Measurements from ENCODE around the gene CELA1. TPM values are rescaled to one million over a fixed set of nuclear protein-coding genes. Genes with fewer than 3 reads are reported as not detected.
A peak's percentile ranks its signal among the peaks of the same experiment; 100 is the strongest.

CELA1 gene
- total RNA-seq, 1 donor, result not detected

GRCh38 chr12:51335931-51336330, 10.5 kb downstream of the CELA1 start:
- peak; percentile 46 for DNase-seq (ENCODE audit: low read depth)
- H3K4me3 ChIP-seq (ENCODE audit: low read depth, low read length), result no peak overlapping the region
- no peak for TF ChIP-seq CTCF (IDR thresholded peaks at IDR 0.05; ENCODE audit: insufficient read depth, low read depth, low read length)

GRCh38 chr12:51334764-51335163, 11.7 kb downstream of the CELA1 start:
- no peak for TF ChIP-seq CTCF (IDR thresholded peaks at IDR 0.05; ENCODE audit: insufficient read depth, low read depth, low read length)

GRCh38 chr12:51333536-51333935, 12.9 kb downstream of the CELA1 start:
- no peak for DNase-seq (ENCODE audit: low read depth)
- no peak for TF ChIP-seq CTCF (IDR thresholded peaks at IDR 0.05; ENCODE audit: insufficient read depth, low read depth, low read length)
- H3K4me3 ChIP-seq (ENCODE audit: low read depth, low read length), result no peak overlapping the region

More at GRCh38 chr12:51334764-51335163, 11.7 kb downstream of the CELA1 start:
- H3K4me3 ChIP-seq (ENCODE audit: low read depth, low read length), result no peak overlapping the region
- no peak for DNase-seq (ENCODE audit: low read depth)

GRCh38 chr12:51330186-51330585, 16.3 kb downstream of the CELA1 start:
- no peak for TF ChIP-seq CTCF (IDR thresholded peaks at IDR 0.05; ENCODE audit: insufficient read depth, low read depth, low read length)
- no peak overlapping the region for H3K4me3 ChIP-seq (ENCODE audit: low read depth, low read length)
- DNase-seq (ENCODE audit: low read depth), result no peak

GRCh38 chr12:51329742-51330141, 16.7 kb downstream of the CELA1 start:
- no peak for DNase-seq (ENCODE audit: low read depth)
- H3K4me3 ChIP-seq (ENCODE audit: low read depth, low read length), result no peak overlapping the region
- no peak for TF ChIP-seq CTCF (IDR thresholded peaks at IDR 0.05; ENCODE audit: insufficient read depth, low read depth, low read length)

- no peak for DNase-seq (ENCODE audit: low read depth)
- H3K4me3 ChIP-seq (ENCODE audit: low read depth, low read length), result no peak overlapping the region
- no peak for TF ChIP-seq CTCF (IDR thresholded peaks at IDR 0.05; ENCODE audit: insufficient read depth, low read depth, low read length)
Measured at GRCh38 chr12:51328587-51328986, 17.9 kb downstream of the CELA1 start.

GRCh38 chr12:51326698-51327439, 19.6 kb downstream of the CELA1 start:
- no peak overlapping the region for H3K4me3 ChIP-seq (ENCODE audit: low read depth, low read length)
- peak; percentile 71 for DNase-seq (ENCODE audit: low read depth)
- no peak for TF ChIP-seq CTCF (IDR thresholded peaks at IDR 0.05; ENCODE audit: insufficient read depth, low read depth, low read length)

All from fibroblast of villous mesenchyme (primary cell).